GM23338 (cell line): ENCODE results near the gene CDC42BPA. TPM values are rescaled to one million over a fixed set of nuclear protein-coding genes. Genes with fewer than 3 reads are reported as not detected.

ENCODE experiments used
- ATAC-seq: fragments of 200-7000 bp; cut with Tn5 transposase; 3 replicates; pipeline ENCODE4 v1.9.1; 2020
- DNase-seq: peaks from one replicate; pipeline ENCODE4 v3.0.0-alpha.2; 2015; ENCODE audit warnings: low spot score
- H2AFZ ChIP-seq: fragments of 200-600 bp; sonication (generic); 2 replicates; pipeline ENCODE4 v1.8.0; 2016; ENCODE audit warnings: antibody characterized with exemption, mild to moderate bottlenecking, moderate library complexity
- H3F3A ChIP-seq: fragments of 200-600 bp; sonication (generic); replicated peaks from 2 replicates; pipeline ENCODE4 v1.8.0; 2017; ENCODE audit warnings: antibody characterized with exemption, mixed run types, low read depth
- H3K27ac ChIP-seq: fragments of 200-600 bp; sonication (generic); 2 replicates; pipeline ENCODE4 v1.6.1; 2016; ENCODE audit warnings: low read depth
- H3K27me3 ChIP-seq: fragments of 200-600 bp; sonication (generic); 2 replicates; pipeline ENCODE4 v1.8.0; 2016; ENCODE audit warnings: mild to moderate bottlenecking, mixed run types, moderate library complexity; ENCODE audit not compliant: insufficient read depth
- H3K36me3 ChIP-seq: fragments of 200-600 bp; sonication (generic); 2 replicates; pipeline ENCODE4 v1.8.0; 2016; ENCODE audit warnings: mild to moderate bottlenecking; ENCODE audit not compliant: insufficient read depth
- H3K4me1 ChIP-seq: fragments of 200-600 bp; sonication (generic); 2 replicates; pipeline ENCODE4 v1.8.0; 2016; ENCODE audit warnings: mild to moderate bottlenecking, moderate library complexity; ENCODE audit not compliant: insufficient read depth
- H3K4me2 ChIP-seq: fragments of 200-600 bp; sonication (generic); 2 replicates; pipeline ENCODE4 v1.7.1; 2017; ENCODE audit warnings: mixed run types
- H3K4me3 ChIP-seq: fragments of 200-600 bp; sonication (generic); 2 replicates; pipeline ENCODE4 v1.6.1; 2016; ENCODE audit warnings: mixed run types
- H3K79me2 ChIP-seq: fragments of 200-600 bp; sonication (generic); replicated peaks from 2 replicates; pipeline ENCODE4 v1.8.0; 2017; ENCODE audit warnings: mild to moderate bottlenecking; ENCODE audit not compliant: insufficient read depth
- H3K9me2 ChIP-seq: fragments of 200-600 bp; sonication (generic); 2 replicates; pipeline ENCODE4 v1.8.0; 2017; ENCODE audit not compliant: insufficient read depth
- H4K20me1 ChIP-seq: fragments of 200-600 bp; sonication (generic); replicated peaks from 2 replicates; pipeline ENCODE4 v1.8.0; 2017; ENCODE audit warnings: mild to moderate bottlenecking; ENCODE audit not compliant: insufficient read depth
- H3K27ac Mint-ChIP-seq: 2 replicates; pipeline ENCODE4 v1.8.0; 2020; ENCODE audit warnings: inconsistent platforms, mild to moderate bottlenecking, moderate library complexity, mixed read lengths
- H3K27me3 Mint-ChIP-seq: 3 replicates; pipeline ENCODE4 v1.8.0; 2022; ENCODE audit warnings: low read depth, mild to moderate bottlenecking, moderate library complexity, mixed read lengths, inconsistent platforms; ENCODE audit not compliant: insufficient read depth, poor library complexity
- H3K36me3 Mint-ChIP-seq: 3 replicates; pipeline ENCODE4 v1.8.0; 2021; ENCODE audit warnings: low read depth, mild to moderate bottlenecking, inconsistent platforms, moderate library complexity, mixed read lengths
- H3K4me1 Mint-ChIP-seq: 3 replicates; pipeline ENCODE4 v1.8.0; 2020; ENCODE audit warnings: mild to moderate bottlenecking, inconsistent platforms, mixed read lengths
- H3K4me3 Mint-ChIP-seq: 3 replicates; pipeline ENCODE4 v1.8.0; 2021; ENCODE audit warnings: moderate library complexity, mild to moderate bottlenecking, inconsistent platforms, mixed read lengths
- H3K9me3 Mint-ChIP-seq: 3 replicates; pipeline ENCODE4 v1.8.0; 2020; ENCODE audit warnings: moderate library complexity, mild to moderate bottlenecking, inconsistent platforms, mixed read lengths
- CREB1 ChIP-seq: fragments of 250-450 bp; sonication (Bioruptor Pico); IDR thresholded peaks from 2 replicates; pipeline ENCODE4 v1.5.0; 2020; ENCODE audit warnings: low read depth, mild to moderate bottlenecking, moderate library complexity
- ETS1 ChIP-seq: IDR thresholded peaks from 2 replicates; pipeline ENCODE4 v1.6.1; 2016; ENCODE audit warnings: antibody characterized with exemption
- EZH2phosphoT487 ChIP-seq: fragments of 200-600 bp; sonication (generic); IDR thresholded peaks from one replicate; pipeline ENCODE4 v1.8.1; 2018; ENCODE audit warnings: antibody characterized with exemption; ENCODE audit not compliant: unreplicated experiment
- NANOG ChIP-seq: IDR thresholded peaks from 2 replicates; pipeline ENCODE4 v1.6.1; 2016; ENCODE audit warnings: antibody characterized with exemption, borderline replicate concordance
- REST ChIP-seq: IDR thresholded peaks from one replicate; pipeline ENCODE4 v1.6.1; 2018; ENCODE audit warnings: antibody characterized with exemption; ENCODE audit not compliant: unreplicated experiment
- STAT1 ChIP-seq: IDR thresholded peaks from one replicate; pipeline ENCODE4 v1.6.1; 2016; ENCODE audit warnings: antibody characterized with exemption; ENCODE audit not compliant: unreplicated experiment
- ZNF114 ChIP-seq: fragments of 250-450 bp; sonication (Bioruptor Pico); IDR thresholded peaks from 2 replicates; pipeline ENCODE4 v1.5.0; 2020; ENCODE audit warnings: mild to moderate bottlenecking, moderate library complexity
- ZNF331 ChIP-seq: fragments of 250-450 bp; sonication (Bioruptor Pico); IDR thresholded peaks from 2 replicates; pipeline ENCODE4 v1.5.0; 2020; ENCODE audit warnings: low read depth, mild to moderate bottlenecking, moderate library complexity
- ZNF462 ChIP-seq: fragments of 250-450 bp; sonication (Bioruptor Pico); IDR thresholded peaks from 2 replicates; pipeline ENCODE4 v1.5.0; 2020; ENCODE audit warnings: mild to moderate bottlenecking, moderate library complexity
- polyA plus RNA-seq: library from polyadenylated mRNA; unstranded; fragments of >200 nt; fragmentation: Nextera tagmentation; extraction: Ambion mirVana; gene quantifications from 2 replicates; pipeline ENCODE4 v1.2.1, GENCODE V29; 2016
- total RNA-seq: library from RNA; depleted of rRNA; stranded (reverse); fragments of >200 nt; shearing (Covaris generic); gene quantifications from 2 replicates; pipeline ENCODE4 v1.2.3, GENCODE V29; 2014

CDC42BPA gene
- total and polyA plus RNA-seq, 2 experiments from 2014 or later, result 17.7 to 40.1 TPM

GRCh38 chr1:227156520-227156919 lies 161.8 kb downstream of the CDC42BPA start (continued):
- no peak for TF ChIP-seq ZNF462
- TF ChIP-seq ZNF114 (CRISPR knock-in tag), result no peak
- TF ChIP-seq ZNF331 (CRISPR knock-in tag), result no peak
- TF ChIP-seq STAT1, result no peak
- TF ChIP-seq ETS1, result no peak

GRCh38 chr1:227155688-227156087 lies 162.6 kb downstream of the CDC42BPA start:
- H3K27me3 ChIP-seq, result no peaks in the 10 kb centered on the region
- H3K9me3 Mint-ChIP-seq, result no peaks in the 10 kb centered on the region; the same call in 2 of the 3 replicates
- TF ChIP-seq NANOG, result no peak
- no peak for TF ChIP-seq CREB1
- TF ChIP-seq EZH2phosphoT487, result no peak
- TF ChIP-seq REST, result no peak

More at GRCh38 chr1:227155688-227156087, 162.6 kb downstream of the CDC42BPA start:
- no peak overlapping the region for H3K27ac Mint-ChIP-seq
- H3K4me1 Mint-ChIP-seq, result peaks cover 10% of the 10 kb centered on the region
- H3K4me2 ChIP-seq, result no peak overlapping the region
- H3K27me3 Mint-ChIP-seq, result no peaks in the 10 kb centered on the region
- H3F3A ChIP-seq, result no peaks in the 10 kb centered on the region
- no peak for ATAC-seq
- H3K4me3 Mint-ChIP-seq, result no peak overlapping the region
- H3K4me1 ChIP-seq, result no peaks in the 10 kb centered on the region
- H3K36me3 ChIP-seq, result no peaks in the 10 kb centered on the region
- H3K79me2 ChIP-seq, result peaks cover 12% of the 10 kb centered on the region; the same call in 1 of the 2 replicates
- no peak overlapping the region for H3K4me3 ChIP-seq
- H4K20me1 ChIP-seq, result 0 out of 2 replicates have a peak, but pooled peaks cover 9% of the 10 kb centered on the region
- H2AFZ ChIP-seq, result no peak overlapping the region
- peaks cover 10% of the 10 kb centered on the region; the same call in 1 of the 3 replicates for H3K36me3 Mint-ChIP-seq
- DNase-seq, result no peak
- no peak overlapping the region for H3K27ac ChIP-seq
- H3K9me2 ChIP-seq, result no peaks in the 10 kb centered on the region
